ENCODE results near the gene R3HDM1. TPM values are rescaled to one million over a fixed set of nuclear protein-coding genes. Genes with fewer than 3 reads are reported as not detected.

The R3HDM1 gene
- total and polyA plus RNA-seq, 2 of the 4 experiments (the other 2 are of a cell fraction), result 5.9 to 38.1 TPM

- no peaks in the 10 kb centered on the region for H3K4me1 ChIP-seq (ENCODE audit: control insufficient read depth, insufficient read depth, low read length)
- H4K20me1 ChIP-seq (ENCODE audit: insufficient read depth, low read length), result peaks cover 3% of the 10 kb centered on the region; the same call in 1 of the 2 replicates
- H2BK5ac ChIP-seq (ENCODE audit: low read depth, low read length, poor library complexity, severe bottlenecking), result no peak overlapping the region
- CTCF ChIA-PET, result interaction anchor here (1.9 kb wide), 1 partner anchor 11 kb away, joined by 8 read pairs; no protein-coding TSS in a partner anchor
- H2BK20ac ChIP-seq (ENCODE audit: low read depth, low read length), result no peak overlapping the region
- H3K4ac ChIP-seq (ENCODE audit: low read depth, low read length), result no peak overlapping the region
- intact Hi-C loops (cut with micrococcal nuclease) (no loop called here), in situ Hi-C loops (cut with MboI; ENCODE audit: low sequenced_read_pairs) (no loop called here), dilution Hi-C loops (cut with HindIII; ENCODE audit: low sequenced_read_pairs, unreplicated experiment) (no loop called here)
- no peak for ATAC-seq (ENCODE audit: low read depth)
- peaks cover 3% of the 10 kb centered on the region; the same call in 1 of the 2 replicates for H3K9me1 ChIP-seq (ENCODE audit: insufficient read depth, low read length)
- no peak overlapping the region for H3K9ac ChIP-seq (ENCODE audit: low read depth, low read length)
- H2AFZ ChIP-seq (replicated peaks; ENCODE audit: low read length, poor library complexity), result no peak overlapping the region
- no peak overlapping the region for H3K4me3 ChIP-seq (ENCODE audit: insufficient read depth, low read depth, low read length)
- no peak overlapping the region for H4K5ac ChIP-seq (ENCODE audit: low read depth, low read length)
- no peak overlapping the region for H2BK120ac ChIP-seq (ENCODE audit: low read depth, low read length)
- no peak overlapping the region for H3K14ac ChIP-seq (replicated peaks; ENCODE audit: low read depth, low read length)
- no peak overlapping the region for H4K91ac ChIP-seq (ENCODE audit: insufficient read depth, low read depth, low read length)
- POLR2A ChIA-PET (ENCODE audit: unreplicated experiment), result no interaction called here
- peaks cover 8 to 17% of the 10 kb centered on the region in 2 experiments for H3K79me1 ChIP-seq (ENCODE audit: low read depth in 1 of 2, low read length in 2 of 2)
- no peak overlapping the region for H3K18ac ChIP-seq (ENCODE audit: low read depth, low read length)
- H3K27me3 ChIP-seq (ENCODE audit: control insufficient read depth, insufficient read depth, low read length), result no peaks in the 10 kb centered on the region
- TF ChIP-seq ELK1 (IDR thresholded peaks at IDR 0.05; ENCODE audit: borderline replicate concordance, low read depth, low read length) (no peak), NFE2L2 (IDR thresholded peaks at IDR 0.05; ENCODE audit: low read depth, low read length) (no peak), FOS (IDR thresholded peaks at IDR 0.05; ENCODE audit: low read depth, low read length) (no peak), MAZ (IDR thresholded peaks at IDR 0.05; ENCODE audit: borderline replicate concordance, low read depth, low read length) (no peak)
- TF ChIP-seq, protein P1, sequence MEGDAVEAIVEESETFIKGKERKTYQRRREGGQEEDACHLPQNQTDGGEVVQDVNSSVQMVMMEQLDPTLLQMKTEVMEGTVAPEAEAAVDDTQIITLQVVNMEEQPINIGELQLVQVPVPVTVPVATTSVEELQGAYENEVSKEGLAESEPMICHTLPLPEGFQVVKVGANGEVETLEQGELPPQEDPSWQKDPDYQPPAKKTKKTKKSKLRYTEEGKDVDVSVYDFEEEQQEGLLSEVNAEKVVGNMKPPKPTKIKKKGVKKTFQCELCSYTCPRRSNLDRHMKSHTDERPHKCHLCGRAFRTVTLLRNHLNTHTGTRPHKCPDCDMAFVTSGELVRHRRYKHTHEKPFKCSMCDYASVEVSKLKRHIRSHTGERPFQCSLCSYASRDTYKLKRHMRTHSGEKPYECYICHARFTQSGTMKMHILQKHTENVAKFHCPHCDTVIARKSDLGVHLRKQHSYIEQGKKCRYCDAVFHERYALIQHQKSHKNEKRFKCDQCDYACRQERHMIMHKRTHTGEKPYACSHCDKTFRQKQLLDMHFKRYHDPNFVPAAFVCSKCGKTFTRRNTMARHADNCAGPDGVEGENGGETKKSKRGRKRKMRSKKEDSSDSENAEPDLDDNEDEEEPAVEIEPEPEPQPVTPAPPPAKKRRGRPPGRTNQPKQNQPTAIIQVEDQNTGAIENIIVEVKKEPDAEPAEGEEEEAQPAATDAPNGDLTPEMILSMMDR (conservative IDR thresholded peaks at IDR 0.05; ENCODE audit: low read depth, low read length), result no peak
- no peak overlapping the region for H3K56ac ChIP-seq (ENCODE audit: extremely low read depth, insufficient read depth, low read length)
- H2BK15ac ChIP-seq (ENCODE audit: low read depth, low read length), result no peak overlapping the region
- no peak overlapping the region for H3K27ac ChIP-seq (ENCODE audit: insufficient read depth, low read length)
- 100% methylated on average over 1 of the region's 2 CpGs; no CpG with 5 or more reads in 1 of the 2 experiments for WGBS, 2 experiments (ENCODE audit: extremely low coverage in 2 of 2, insufficient read length in 1 of 2)
- DNase-seq, result no peak
- H2AK5ac ChIP-seq (ENCODE audit: low read depth, low read length), result no peak overlapping the region
- no peak overlapping the region for H3K23ac ChIP-seq (ENCODE audit: low read depth, low read length)
- no peak overlapping the region for H2AK9ac ChIP-seq (replicated peaks; ENCODE audit: low read depth, low read length, poor library complexity)
- peaks cover 41% of the 10 kb centered on the region for H3K36me3 ChIP-seq (ENCODE audit: control insufficient read depth, insufficient read depth, low read length)
- no peak overlapping the region for H4K8ac ChIP-seq (ENCODE audit: low read depth in 2 of 2, low read length in 2 of 2)
- no peak overlapping the region for H3K4me2 ChIP-seq (ENCODE audit: low read depth, low read length)
- H3K9me3 ChIP-seq (ENCODE audit: control insufficient read depth, insufficient read depth, low read length), result peaks cover 2% of the 10 kb centered on the region; the same call in 1 of the 2 replicates
- no TSS peak for BruUV-seq (replicated peaks)
These were observed 224.3 kb downstream of the R3HDM1 start for GRCh38 chr2:135755573-135755972.
